Dermis blood vessel endothelial cell (primary cell): ENCODE results near the gene ZDBF2. TPM values are rescaled to one million over a fixed set of nuclear protein-coding genes. Genes with fewer than 3 reads are reported as not detected.
A peak's percentile ranks its signal among the peaks of the same experiment; 100 is the strongest.
"Not testable (repeated sequence)": the region's sequence is repeated elsewhere in the genome, so short reads cannot be mapped to it uniquely, and the experiment has no call there.

ENCODE experiments used
- DNase-seq: peaks from one replicate; pipeline ENCODE4 v3.0.0; 2010
- total RNA-seq: library from RNA; depleted of rRNA; stranded (reverse); fragments of >200 nt; gene quantifications from 2 replicates; pipeline ENCODE4 v1.2.3, GENCODE V29; 2014

Gene ZDBF2
- total RNA-seq, 1 donor from 2014 or later: 22.1 TPM

DNA sequence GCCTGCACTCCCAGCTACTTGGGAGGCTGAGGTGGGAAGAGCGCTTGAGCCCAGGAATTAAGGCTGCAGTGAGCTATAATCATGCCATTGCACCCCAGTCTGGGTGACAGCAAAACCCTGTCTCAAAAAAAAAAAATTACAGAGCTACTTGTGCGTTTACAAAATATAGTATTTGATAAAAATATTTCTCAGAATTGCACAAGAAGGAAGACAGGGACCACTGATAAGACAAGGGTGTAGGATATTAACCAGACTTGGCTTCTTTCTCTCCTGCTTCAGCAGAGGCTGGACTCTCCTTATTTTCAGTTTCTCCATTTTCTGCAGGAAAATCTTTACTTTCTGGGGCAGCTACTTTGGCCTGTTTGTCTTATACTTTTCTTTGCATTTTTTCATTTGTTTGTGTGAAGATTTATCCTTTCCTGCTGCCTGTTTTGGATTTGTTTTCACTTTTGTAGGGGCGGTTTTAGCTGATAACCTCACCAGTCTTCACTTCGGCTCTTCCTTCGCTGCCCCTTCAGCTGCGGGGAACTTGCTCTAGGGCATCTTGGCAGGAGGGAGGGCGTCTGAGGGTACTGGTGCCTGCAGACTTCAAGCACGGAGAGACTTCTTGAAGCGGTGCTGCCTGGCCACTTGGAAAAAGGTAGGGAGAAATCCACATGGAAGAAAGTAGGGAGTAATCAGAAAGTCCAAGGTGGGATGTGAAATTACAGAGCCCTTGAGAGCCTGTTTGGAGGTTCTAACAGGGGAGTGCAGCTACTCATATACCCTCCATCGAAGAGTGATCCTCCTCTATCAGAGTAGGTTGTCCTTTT, 14.9 kb upstream of the ZDBF2 start:
- DNase-seq: no peak

DNA sequence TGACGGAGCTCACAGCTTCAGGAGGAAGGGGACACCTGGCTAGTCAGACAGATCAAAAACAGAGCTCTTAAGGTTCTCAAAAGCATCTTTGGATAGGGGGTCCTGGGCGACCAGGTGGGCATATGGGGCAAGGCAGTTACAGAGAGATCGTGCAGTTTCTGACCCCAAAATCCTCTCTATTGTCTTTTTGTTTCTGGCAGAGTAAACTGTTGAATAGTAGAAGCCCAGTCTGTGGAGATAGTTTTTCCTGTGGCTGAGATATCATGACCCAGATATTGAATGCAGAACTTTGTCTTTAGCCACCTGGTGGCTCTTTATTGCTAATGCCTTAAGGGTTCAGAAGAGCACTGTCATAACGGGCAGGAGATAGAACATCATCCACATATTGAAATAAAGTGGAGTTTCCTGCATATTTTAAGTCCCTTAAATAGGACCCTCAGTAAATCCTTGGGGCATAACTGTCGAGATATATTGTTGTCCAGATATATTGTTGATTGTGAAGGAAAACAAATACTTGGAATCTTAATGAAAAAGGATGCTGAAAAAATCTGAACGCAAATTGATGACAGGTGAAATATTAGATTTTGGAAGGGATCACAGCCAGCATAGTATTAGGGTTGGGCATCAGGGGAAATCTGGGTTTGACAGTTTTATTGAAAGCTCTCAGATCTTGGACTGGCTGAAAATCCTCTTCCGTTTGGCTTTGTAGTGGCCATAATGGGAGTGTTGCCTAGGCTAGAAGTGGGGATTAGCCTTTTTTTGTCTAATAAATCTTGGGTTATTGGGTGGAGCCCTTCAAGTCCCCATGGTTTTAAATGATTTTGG, 14.1 kb upstream of the ZDBF2 start:
- DNase-seq: peak; percentile 33

DNA sequence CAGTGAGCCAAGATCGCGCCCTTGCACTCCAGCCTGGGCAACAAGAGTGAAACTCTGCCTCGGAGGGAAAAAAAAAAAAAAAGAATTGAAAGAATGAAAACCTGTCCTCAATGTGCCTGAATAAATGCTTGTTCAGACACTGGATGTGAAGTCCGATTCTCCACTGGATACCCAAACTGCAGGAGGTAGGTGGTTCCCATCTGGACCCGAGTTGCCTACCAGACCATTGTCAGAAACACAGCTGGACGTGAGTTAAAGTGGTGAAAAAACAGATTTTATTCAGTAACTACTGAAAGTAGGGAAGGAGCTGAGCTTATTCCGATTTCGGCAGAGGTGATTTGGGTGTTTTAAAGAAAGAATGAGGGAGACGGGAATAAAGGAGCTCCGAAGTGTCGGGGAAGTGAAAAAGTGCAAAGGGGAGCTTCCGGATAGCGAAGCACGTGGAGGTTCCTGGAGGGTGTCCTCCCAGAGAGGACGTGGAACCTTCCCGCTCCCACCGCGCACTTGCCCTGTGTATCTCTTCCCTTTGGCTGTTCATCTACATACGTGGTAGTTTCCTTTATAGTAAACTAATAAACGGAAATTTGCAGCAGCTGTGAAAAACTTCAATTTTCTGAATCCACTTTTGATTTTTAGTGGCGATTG, 10.4 kb upstream of the ZDBF2 start:
- no peak for DNase-seq

DNA sequence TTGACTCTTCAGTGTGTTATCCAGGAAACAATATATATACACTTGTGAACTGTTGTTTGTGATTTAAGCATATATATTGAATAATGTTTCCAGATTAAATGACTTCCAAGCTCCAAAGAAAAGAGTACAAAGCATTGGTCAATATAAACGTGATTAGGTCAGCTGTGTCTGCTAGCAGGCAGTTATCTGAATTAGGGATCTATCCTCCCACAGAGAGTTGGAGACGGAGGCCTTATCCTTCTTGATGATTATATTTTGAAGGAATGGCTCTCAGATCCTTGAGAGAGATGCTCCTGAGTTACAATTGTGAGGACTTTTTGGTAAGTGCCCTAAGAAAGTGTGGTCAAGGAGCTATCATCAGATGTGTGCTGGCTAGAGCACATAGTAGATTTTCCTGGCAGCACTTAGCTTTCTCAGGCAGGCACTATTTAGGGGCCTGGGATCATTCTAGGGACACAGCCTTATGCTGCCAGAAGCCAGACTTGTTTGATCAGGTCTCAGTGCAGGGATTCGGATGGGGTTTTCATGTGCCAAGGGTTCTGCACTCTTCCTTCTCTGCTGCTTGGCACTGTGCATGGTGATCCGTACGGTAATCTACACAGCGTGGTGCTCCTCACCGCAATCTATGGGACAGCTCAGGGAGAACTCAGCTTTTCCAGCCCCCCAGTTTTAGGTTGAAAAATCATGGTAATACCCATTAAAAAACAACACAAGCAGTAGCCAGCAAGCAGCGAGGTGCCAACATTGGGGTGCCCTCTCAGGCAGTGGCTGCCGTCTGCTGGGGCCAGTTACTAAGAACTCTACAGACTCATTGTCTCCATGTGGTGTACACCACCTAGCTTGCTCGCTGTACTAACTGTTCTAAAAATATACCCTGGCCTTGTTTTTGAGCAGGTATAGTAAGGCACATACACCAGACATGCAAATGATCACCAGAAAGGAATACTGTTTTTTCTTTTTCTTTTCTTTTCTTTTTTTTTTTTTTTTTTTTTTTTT, 8.0 kb upstream of the ZDBF2 start:
- no peak for DNase-seq

DNA sequence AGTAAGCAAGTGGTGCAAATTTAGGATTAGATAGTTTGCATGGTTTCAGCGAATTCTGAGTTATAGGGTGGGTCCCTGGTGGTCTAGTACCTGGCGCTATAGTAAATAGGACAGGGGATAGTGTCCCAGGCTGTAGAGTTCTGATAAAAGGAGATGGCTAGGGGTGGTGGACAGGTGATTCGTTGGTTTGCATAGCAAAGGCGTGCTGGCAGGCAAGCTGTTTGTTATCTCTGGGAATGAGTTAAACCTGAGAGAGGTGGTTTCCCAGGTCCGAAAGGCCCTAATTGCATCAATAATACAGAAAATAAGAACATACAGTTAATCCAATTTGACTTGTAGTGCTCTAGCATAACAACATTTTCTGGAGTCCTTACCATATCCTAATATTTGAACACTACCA, 6.9 kb upstream of the ZDBF2 start:
- no peak for DNase-seq

DNA sequence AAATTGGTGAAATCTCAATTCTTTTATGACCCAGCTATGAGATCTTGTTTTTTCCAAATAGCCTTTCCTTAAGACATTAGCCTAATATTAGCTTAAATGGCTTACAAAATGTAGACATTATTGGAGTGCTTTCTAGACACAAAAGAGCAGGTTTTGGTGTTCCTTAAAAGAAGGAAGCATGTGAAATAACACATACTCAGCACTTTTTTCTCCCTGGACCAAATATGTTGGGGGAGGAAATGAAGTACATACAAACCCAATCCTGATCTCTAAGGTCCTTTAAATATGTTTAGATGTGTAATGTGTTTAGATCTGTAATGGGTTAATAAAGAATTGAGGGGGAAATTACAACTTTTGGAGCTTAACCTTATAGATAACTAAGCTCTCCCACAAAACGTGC, 3.4 kb upstream of the ZDBF2 start:
- DNase-seq: no peak

DNA sequence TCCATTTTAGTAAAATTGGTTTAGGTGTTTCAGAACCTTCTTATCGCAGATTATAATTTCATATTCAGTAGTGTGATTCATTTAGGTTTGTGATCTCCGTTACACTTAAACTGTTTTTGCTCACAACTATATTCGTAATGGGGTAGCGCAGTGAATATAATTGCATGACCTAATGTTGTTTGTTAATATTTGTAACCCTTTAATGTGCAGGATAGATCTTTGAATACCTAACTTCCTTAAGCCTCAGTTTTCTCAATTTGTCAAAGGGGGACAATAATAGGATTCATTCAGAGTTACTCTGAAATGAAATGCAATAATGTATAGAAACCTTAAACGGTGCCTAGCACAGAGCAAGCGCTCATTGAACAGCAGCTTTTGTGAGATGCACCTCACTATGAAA, 558 bp upstream of the ZDBF2 start:
- DNase-seq: no peak

DNA sequence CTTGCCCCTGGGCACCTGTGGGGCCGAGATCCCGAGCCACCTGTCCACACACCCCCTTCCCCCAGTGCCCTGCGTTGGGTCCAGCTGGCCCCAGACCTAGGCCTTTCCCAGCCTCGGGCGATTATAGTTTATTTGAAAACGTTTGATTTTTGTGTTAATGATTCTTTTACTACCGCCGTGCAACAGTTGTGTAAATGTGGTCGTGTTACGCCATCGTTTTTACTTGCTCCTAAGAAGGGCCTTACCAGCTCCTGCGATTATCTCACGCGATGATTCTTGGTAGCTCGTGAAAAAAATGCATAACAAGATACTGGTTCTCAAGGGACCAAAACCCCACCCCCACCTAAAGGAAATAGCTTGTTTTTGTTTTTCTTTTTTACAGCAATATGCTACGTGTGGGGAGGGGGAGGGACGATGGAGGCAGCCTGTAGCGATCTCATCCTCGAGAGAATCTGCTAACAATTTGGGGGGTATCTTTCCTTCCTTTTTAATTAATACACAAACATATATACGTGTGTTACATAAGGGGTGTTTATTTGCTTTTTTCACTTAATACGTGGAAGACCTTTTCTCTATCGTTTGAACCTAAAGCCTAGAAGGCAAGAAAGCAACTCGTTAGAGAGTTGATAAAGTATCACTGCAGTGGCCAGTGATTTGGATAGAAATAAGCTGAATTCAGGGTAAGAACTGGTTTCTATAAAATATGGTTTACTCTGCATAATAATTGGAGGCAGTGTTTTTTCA, 1.0 kb downstream of the ZDBF2 start:
- DNase-seq: peak; percentile 54

DNA sequence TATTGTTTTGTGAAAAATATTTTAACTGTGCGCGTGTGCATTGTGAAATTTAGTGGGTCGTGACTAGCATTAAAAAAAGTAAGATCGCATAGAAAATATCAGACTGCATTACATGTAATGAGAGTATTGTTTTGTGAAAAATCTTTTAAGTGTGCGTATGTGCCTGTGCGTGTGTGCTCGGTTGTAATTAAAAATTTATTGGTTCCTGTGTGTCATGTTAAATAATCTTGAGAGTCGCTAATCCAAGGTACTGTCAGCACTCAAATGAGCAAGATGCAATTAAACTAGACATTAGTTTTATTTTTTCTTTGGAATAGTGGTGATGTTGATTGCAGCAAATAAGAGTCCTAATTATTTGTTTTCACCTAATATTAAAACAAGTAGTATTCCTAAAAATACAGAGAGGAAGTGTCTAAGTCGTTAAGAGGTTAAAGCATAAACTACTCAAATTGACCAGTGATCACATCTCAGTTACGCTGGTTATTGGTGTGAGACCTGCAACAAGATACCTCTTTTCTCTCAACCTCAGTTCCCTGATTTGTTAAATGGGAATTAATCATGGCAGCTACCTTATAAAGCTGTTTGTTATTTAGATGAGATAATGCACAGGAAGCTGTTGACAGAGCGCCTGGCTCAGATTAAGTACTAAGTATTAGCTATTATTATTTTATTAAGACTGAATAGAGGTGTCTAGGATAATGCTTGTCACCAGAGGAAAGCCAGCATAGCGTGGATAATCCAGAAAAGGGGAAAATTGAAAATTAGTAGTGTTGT, 1.9 kb downstream of the ZDBF2 start:
- DNase-seq: no peak

DNA sequence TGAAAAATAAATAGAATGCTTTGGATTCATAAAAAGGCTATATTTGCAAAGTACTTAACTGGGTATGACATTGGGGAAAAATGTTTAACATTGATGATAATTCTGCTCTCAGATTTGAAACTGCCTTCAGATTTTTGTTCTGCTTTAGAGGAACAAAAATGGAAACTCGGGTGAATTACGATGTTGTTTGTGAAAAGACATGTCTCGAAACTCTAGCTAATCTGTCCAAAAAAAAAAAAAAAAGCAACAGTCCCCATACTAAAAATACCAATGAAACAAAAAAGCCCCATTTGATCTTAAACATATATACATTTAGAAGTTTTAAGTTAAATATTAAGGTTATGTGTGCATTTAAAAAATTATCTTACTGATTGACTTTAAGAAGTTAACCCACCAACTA, 3.0 kb downstream of the ZDBF2 start:
- DNase-seq: no peak

DNA sequence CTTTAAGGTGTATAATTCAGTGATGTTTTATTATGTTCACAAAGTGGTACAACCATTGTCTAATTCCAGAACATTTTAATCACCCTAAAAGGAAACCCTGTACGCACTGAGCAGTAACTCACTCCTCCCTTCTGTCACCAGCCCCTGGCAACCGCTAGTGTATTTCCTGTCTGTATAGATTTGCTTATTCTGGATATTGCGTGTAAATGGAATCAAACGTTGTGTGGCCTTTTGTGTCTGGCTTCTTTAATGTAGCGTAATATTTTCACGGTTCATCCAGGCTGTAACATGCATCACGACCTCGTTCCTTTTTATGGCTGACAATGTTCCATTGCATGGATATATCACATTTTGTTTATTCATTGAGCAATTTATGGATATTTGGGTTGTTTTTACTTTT, 8.3 kb downstream of the ZDBF2 start:
- no peak for DNase-seq

DNA sequence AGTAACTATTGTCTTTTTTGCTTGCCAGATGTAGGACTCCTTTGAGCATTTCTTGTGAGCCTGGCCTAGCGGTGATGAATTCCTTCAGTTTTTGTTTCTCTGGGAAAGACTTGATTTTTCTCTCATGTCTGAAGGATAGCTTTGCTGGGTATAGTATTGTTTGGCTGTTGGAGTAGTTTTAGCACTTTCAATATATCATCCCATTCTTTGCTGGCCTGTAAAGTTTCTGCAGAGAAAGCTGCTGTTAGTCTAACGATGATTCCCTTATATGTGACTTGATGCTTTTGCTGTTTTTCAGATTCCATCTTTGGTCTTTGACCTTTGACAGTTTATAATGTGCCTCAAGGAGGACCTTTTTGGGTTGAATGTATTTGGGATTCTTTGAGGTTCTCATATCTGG, 12.7 kb downstream of the ZDBF2 start:
- no peak for DNase-seq

DNA sequence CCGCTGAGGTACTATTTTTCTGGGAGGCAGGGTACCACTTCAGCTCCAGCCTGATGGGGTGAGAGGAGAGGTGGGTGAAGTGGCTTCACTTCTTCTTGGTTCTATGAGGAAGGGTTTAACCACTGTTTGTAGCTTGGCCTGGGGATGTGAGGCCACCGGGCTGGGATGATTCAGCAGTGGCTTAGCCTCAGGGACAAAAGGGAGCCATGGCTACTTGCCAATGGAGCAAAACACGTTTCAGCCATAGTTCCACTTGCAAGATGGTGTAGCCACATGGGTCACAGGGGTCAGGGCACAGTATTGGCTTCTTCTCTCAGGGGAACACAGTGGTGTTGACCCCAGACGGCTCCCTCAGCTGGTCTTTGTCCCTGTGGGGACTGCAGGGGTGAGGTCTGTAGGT, 14.9 kb downstream of the ZDBF2 start:
- no peak for DNase-seq

DNA sequence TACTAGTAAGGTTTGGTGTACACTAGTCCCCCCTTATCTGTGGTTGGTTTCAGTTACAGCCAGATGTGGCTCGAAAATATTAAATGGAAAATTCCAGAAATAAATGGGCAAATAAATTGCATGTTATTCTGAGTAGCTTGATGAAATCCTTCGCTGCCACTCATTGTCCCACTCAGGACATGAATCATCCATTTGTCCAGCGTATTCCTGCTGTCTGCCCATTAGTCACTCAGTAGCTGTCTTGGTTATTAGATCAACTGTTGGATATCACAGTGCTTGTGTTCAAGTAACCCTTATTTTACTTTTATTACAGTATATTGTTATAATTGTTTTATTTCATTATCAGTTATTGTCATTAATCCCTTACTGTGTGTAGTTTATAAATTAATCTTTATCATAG, 21.7 kb downstream of the ZDBF2 start:
- DNase-seq: peak; percentile 93

DNA sequence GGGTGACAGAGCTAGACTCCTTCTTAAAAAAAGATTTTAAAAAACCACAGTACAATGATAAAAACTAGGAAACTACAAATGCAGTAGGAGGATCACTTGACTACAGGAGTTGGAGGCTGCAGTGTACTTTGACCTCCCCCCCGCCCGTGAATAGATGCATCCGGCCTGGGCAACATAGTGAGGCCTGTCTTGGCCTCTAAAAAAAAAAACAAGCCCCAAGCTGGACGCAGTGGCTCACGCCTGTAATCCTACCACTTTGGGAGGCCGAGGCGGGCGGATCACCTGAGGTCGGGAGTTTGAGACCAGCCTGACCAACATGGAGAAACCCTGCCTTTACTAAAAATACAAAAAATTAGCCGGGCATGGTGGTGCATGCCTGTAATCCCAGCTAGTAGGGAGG, 25.1 kb downstream of the ZDBF2 start:
- DNase-seq: not testable (repeated sequence)

DNA sequence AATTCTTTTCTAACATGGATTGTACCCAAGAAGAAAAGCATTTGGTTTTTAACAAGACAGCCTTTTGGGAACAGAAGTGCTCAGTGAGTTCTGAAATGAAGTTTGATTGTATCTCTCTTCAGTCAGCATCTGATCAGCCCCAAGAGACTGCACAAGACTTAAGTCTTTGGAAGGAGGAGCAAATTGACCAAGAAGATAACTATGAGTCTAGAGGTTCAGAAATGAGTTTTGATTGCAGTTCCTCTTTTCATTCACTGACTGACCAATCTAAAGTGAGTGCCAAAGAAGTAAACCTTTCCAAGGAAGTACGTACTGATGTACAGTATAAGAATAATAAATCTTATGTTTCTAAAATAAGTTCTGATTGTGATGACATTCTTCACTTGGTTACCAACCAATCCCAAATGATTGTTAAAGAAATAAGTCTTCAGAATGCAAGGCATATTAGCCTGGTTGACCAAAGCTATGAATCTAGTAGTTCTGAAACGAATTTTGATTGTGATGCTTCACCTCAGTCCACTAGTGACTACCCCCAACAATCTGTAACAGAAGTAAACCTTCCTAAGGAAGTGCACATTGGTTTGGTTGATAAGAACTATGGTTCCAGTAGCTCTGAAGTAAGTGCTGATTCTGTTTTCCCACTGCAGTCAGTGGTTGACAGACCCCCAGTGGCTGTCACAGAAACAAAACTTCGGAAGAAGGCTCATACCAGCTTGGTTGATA, 31.2 kb downstream of the ZDBF2 start:
- DNase-seq: no peak

DNA sequence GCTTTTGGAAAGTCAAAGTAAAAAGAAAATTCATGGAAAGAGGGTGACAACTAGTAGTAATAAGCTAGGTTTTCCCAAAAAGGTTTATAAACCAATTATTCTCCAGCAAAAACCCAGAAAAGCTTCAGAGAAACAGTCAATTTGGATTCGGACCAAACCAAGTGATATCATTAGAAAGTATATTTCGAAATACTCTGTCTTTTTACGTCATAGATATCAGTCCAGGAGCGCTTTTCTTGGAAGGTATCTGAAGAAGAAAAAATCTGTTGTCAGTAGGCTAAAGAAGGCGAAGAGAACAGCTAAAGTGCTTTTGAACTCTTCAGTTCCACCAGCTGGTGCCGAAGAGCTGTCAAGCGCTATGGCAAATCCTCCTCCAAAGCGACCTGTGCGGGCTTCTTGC, 36.6 kb downstream of the ZDBF2 start:
- no peak for DNase-seq

DNA sequence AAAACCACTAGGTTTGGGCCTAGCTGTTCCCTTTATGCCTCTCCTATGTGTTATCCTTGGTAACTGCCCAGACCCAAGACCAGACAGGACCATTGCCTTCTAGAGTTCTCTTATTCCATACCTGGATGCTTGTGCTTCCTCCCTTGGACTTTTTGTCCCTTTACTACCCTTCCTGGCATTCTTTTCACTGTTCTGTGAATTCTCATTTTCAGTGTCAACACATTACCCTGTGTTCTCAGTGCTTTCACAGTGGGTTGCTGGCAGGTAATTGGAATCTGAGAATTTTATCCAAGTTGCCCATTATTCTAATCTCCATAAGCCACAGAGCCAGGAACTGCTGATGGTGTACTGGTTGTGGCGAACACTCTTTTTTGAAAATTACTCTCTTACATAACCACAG, 41.7 kb downstream of the ZDBF2 start:
- no peak for DNase-seq

DNA sequence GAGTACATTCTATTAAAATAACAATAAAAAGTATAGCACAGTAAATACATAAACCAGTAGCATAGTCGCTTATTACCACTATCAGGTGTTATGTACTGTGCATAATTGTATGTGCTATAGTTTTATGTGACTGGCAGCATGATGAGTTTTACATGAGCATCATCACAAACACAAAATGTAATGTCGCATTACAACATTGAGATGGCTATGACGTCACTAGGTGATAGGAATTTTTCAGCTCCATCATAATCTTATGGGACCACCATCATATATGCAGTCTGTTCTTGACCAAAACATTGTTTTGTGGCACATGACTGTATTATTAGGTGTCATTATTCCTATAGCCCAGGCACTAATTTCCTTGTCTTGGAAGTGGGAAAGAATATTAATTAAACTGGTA, 48.6 kb downstream of the ZDBF2 start:
- no peak for DNase-seq

DNA sequence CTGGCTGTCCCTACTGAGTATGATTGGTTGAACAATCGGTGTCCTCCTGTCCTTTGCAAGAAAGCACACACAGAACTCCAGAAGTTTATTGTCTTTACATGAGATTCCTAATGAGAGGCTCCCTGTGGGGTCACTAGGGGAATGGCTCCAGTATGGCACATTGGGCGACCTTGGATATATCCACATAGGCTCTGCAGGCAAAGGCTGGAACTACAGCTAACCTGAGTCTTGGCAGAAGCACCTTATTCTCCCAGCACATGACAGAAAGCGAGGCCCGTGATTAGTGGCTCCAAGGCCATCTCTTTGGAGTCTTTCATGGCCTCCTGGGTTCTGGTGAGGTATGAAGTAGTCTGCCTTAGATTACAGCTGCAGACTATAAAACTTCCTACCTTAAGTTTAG, 49.0 kb downstream of the ZDBF2 start:
- DNase-seq: no peak
